HEK293 (cell line): Measurements from ENCODE around the gene SPACA7.

Experiments
- ATF2 ChIP-seq: fragments of 450-650 bp; formaldehyde crosslinking; IDR thresholded peaks from 2 replicates; pipeline ENCODE4 v1.5.1; 2016; ENCODE audit warnings: missing biosample characterization, missing genetic modification characterization, low read depth
- CTCF ChIP-seq: fragments of 450-650 bp; formaldehyde crosslinking; IDR thresholded peaks from 2 replicates; pipeline ENCODE4 v1.5.1; 2016; ENCODE audit warnings: missing biosample characterization, missing genetic modification characterization
- ZNF24 ChIP-seq: fragments of 450-650 bp; formaldehyde crosslinking; IDR thresholded peaks from 2 replicates; pipeline ENCODE4 v1.5.1; 2016; ENCODE audit warnings: missing biosample characterization, missing genetic modification characterization
- ZNF394 ChIP-seq: fragments of 450-650 bp; formaldehyde crosslinking; IDR thresholded peaks from 2 replicates; pipeline ENCODE4 v1.5.1; 2016; ENCODE audit warnings: missing biosample characterization, missing genetic modification characterization, mild to moderate bottlenecking, moderate library complexity, borderline replicate concordance

- no peak for TF ChIP-seq CTCF (tag by site-specific recombination)
- TF ChIP-seq ZNF24 = no peak
- no peak for TF ChIP-seq ATF2 (tag by site-specific recombination)
- no peak for TF ChIP-seq ZNF394 (tag by site-specific recombination)
Measured at GRCh38 chr13:112332727-112333126, 43.4 kb upstream of the SPACA7 start.
